ENCODE results near the gene CCDC134. TPM values are rescaled to one million over a fixed set of nuclear protein-coding genes. Genes with fewer than 3 reads are reported as not detected.

CCDC134 gene
- total and polyA plus RNA-seq, 7 donors: 0.60 to 8.6 (median 6.1) TPM

- DNase-seq: no peak
- intact Hi-C loops (cut with DNase I): no loop called here
- H3K27me3 ChIP-seq: no peaks in the 10 kb centered on the region
- no peak for TF ChIP-seq EP300 (IDR thresholded peaks at IDR 0.05)
- TF ChIP-seq POLR2AphosphoS5 (IDR thresholded peaks at IDR 0.05): no peak
- no peaks in the 10 kb centered on the region for H3K9me3 ChIP-seq
- H3K27ac ChIP-seq: no peak overlapping the region
- no peaks in the 10 kb centered on the region for H3K36me3 ChIP-seq
- no peak overlapping the region for H3K4me3 ChIP-seq
- H3K4me1 ChIP-seq: no peaks in the 10 kb centered on the region
- WGBS, 2 donors: 91% methylated on average over 2 of the region's 2 CpGs
These were observed 42.2 kb upstream of the CCDC134 start for GRCh38 chr22:41758231-41758630.

GRCh38 chr22:41762980-41763779, 37.3 kb upstream of the CCDC134 start:
- 63 to 68% methylated on average over 14 of the region's 14 CpGs for WGBS, 2 donors
- intact Hi-C loops (cut with DNase I): no loop called here
- no peak overlapping the region for H3K4me3 ChIP-seq
- TF ChIP-seq EP300 (IDR thresholded peaks at IDR 0.05): no peak
- no peak for TF ChIP-seq CTCF (IDR thresholded peaks at IDR 0.05)
- no peak for TF ChIP-seq POLR2AphosphoS5 (IDR thresholded peaks at IDR 0.05)
- TF ChIP-seq POLR2A (IDR thresholded peaks at IDR 0.05): no peak
- DNase-seq: no peak
- no peaks in the 10 kb centered on the region for H3K36me3 ChIP-seq
- H3K27me3 ChIP-seq: no peaks in the 10 kb centered on the region
- no peaks in the 10 kb centered on the region for H3K4me1 ChIP-seq
- H3K27ac ChIP-seq: no peak overlapping the region
- H3K9me3 ChIP-seq: no peaks in the 10 kb centered on the region

- DNase-seq: no peak
- Histone ChIP-seq H3K36me3 (no peaks in the 10 kb centered on the region), H3K27ac (no peak overlapping the region), H3K9me3 (no peaks in the 10 kb centered on the region), H3K27me3 (no peaks in the 10 kb centered on the region), H3K4me3 (no peak overlapping the region), H3K4me1 (no peaks in the 10 kb centered on the region)
- TF ChIP-seq EP300 (IDR thresholded peaks at IDR 0.05) (no peak), POLR2AphosphoS5 (IDR thresholded peaks at IDR 0.05) (no peak), CTCF (IDR thresholded peaks at IDR 0.05) (no peak), POLR2A (IDR thresholded peaks at IDR 0.05) (no peak)
- 73 to 77% methylated on average over 5 of the region's 5 CpGs for WGBS, 2 donors
- intact Hi-C loops (cut with DNase I): no loop called here
These were observed 34.0 kb upstream of the CCDC134 start for GRCh38 chr22:41766476-41766875.

GRCh38 chr22:41768430-41768829, 32.0 kb upstream of the CCDC134 start:
- TF ChIP-seq POLR2AphosphoS5 (IDR thresholded peaks at IDR 0.05) (no peak), POLR2A (IDR thresholded peaks at IDR 0.05) (no peak), EP300 (IDR thresholded peaks at IDR 0.05) (no peak), CTCF (IDR thresholded peaks at IDR 0.05) (no peak)
- H3K4me1 ChIP-seq: no peaks in the 10 kb centered on the region
- intact Hi-C loops (cut with DNase I): no loop called here
- H3K27ac ChIP-seq: no peak overlapping the region
- H3K4me3 ChIP-seq: no peak overlapping the region
- no peaks in the 10 kb centered on the region for H3K9me3 ChIP-seq
- WGBS, 2 donors: 49 to 51% methylated on average over 2 of the region's 2 CpGs
- no peak for DNase-seq
- H3K27me3 ChIP-seq: no peaks in the 10 kb centered on the region
- no peaks in the 10 kb centered on the region for H3K36me3 ChIP-seq

- Histone ChIP-seq H3K36me3 (no peaks in the 10 kb centered on the region), H3K27me3 (no peaks in the 10 kb centered on the region), H3K9me3 (no peaks in the 10 kb centered on the region), H3K27ac (no peak overlapping the region), H3K4me3 (no peak overlapping the region), H3K4me1 (no peaks in the 10 kb centered on the region)
- TF ChIP-seq POLR2AphosphoS5 (IDR thresholded peaks at IDR 0.05) (no peak), POLR2A (IDR thresholded peaks at IDR 0.05) (no peak), CTCF (IDR thresholded peaks at IDR 0.05) (no peak), EP300 (IDR thresholded peaks at IDR 0.05) (no peak)
- intact Hi-C loops (cut with DNase I): no loop called here
- 79 to 84% methylated on average over 5 of the region's 5 CpGs for WGBS, 2 donors
- DNase-seq: no peak
These were observed 29.6 kb upstream of the CCDC134 start for GRCh38 chr22:41770715-41771468.
